Activated T-cell treated with anti-CD3 and anti-CD28 coated beads, Interleukin-2, amount 50 U/mL, for 1 hour (primary cell): ENCODE measurements around the gene KCNQ1.

ENCODE experiments used
- DNase-seq: peaks from one replicate; pipeline ENCODE4 v3.0.0-alpha.2; 2020

KCNQ1 gene

DNA sequence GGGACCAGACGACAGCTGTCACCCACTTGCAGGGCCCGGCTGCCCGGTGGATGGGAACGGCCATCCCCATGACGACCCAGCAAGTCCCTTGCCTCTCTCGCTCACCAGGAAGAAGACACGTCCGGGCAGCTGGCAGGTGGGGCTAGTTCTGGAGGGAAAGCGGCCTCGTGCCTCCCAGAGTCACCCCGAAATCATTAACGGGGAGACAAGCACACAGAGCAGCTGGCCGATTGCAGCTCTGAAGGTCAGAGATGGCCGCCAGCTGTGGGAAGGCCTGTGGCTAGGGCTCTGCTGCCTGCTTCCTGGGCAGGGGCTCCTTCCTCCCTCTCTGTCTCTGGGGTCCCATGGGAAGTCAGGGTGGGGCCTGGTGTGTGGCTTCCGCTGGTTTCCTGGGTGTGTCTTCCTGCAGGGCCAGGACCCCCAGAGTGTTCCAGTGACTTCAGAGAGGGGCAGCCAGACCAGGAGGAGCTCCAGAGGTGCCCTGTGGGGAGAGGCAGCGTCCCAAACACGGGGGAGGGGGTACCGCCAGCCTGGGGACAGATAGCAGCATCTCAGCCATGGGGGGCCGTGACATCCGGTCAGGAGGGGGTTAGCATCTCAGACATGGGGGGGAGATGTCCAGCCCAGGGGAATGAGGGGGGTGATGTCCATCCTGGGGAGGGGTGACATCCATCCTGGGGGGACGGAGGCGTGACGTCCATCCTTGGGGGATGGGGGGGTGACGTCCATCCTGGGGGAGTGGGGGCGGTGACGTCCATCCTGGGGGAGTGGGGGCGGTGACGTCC, 114.9 kb downstream of the KCNQ1 start:
- no peak for DNase-seq

DNA sequence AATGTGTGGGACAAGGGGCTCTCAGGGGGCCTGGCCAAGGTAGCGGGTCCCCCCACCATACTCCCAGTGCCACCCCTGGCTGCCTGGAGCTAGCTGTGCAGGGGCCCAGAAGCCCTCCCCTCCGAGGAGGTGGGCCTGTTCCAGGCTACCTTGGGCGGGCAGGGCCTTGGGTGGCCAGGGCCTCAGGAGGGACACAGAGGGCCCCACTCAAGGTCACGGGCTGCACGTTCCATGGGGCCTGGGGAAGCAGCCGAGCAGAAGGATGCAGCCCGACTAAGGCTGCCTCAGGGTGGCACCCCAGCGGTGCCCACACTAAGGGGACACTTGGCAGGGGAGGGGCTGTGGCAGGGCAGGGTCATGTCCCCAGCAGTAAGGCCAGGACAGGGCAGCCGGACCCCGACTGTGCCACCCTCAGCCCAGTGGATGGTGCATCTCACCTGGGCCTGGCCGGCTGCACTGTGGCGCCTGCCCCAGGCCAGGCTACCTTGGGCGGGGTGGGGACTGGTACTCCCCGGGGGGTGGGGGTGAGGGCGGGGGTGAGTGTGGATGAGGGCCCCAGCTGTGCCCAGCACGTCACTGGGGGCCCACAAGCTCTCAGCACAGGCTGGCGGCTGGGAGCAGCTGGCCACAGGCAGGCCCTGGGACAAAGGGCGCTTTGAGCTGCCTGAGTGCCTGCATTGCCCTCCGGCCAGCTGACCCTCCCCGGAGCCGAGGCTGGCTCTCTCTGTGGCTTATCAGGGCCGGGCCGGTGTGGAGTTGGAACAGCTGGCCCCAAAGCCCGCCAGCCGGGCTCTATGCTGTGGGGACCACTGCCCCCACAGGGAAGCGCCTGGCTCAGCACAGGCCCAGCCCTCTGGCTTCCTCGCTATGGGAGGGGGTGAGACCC, 117.1 kb downstream of the KCNQ1 start:
- no peak for DNase-seq

GRCh38 chr11:2562890-2563212, 118.0 kb downstream of the KCNQ1 start:
- DNase-seq = no peak

- no peak for DNase-seq
Observed at GRCh38 chr11:2563213-2564007, 118.6 kb downstream of the KCNQ1 start.

- DNase-seq = no peak
Observed at GRCh38 chr11:2564008-2564530, 119.3 kb downstream of the KCNQ1 start.

- no peak for DNase-seq
Observed at GRCh38 chr11:2564588-2565425, 120.0 kb downstream of the KCNQ1 start.

DNA sequence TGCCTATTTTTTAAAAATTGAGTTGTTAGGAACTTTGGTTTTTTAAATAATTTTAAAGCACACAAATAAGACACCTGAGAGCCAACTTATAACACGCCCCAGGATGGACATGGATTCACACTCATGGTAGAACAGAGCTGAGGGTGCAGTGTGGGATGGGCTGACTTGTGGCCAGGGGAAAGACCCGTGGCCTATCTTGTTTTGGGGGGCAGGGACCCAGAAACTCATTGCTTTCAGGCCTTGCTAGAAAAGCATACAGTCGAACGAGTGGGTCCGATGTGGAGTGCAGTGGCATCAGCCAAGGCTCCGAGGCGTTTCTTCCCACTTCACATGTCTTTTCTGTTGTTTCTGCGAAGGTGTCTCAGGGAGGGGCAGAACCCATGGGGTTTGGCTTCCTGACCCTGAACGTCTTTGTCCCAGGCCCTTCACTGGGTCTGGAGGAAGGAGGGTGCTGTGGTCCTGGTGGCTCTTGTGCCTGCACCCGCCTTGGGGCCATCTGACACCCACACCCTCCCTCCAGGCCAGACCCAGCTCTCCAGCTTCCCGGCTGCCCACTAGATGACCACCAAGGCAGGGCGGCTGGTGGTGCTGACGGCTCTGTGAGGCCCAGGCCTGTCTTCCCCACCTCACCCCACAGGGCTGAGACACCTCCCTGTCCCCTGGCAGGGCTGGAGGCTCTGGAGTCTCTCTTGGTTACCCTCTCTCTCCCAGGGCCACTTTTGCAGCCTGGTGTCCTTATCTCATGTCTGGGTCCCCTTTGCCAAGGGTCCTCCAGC, 120.8 kb downstream of the KCNQ1 start:
- no peak for DNase-seq

GRCh38 chr11:2566223-2567025, 121.6 kb downstream of the KCNQ1 start:
- DNase-seq = no peak

- DNase-seq = no peak
Observed at GRCh38 chr11:2567026-2567671, 122.3 kb downstream of the KCNQ1 start.

GRCh38 chr11:2569321-2569721, 124.5 kb downstream of the KCNQ1 start:
- no peak for DNase-seq

- no peak for DNase-seq
Observed at GRCh38 chr11:2569731-2570210, 125.0 kb downstream of the KCNQ1 start.

DNA sequence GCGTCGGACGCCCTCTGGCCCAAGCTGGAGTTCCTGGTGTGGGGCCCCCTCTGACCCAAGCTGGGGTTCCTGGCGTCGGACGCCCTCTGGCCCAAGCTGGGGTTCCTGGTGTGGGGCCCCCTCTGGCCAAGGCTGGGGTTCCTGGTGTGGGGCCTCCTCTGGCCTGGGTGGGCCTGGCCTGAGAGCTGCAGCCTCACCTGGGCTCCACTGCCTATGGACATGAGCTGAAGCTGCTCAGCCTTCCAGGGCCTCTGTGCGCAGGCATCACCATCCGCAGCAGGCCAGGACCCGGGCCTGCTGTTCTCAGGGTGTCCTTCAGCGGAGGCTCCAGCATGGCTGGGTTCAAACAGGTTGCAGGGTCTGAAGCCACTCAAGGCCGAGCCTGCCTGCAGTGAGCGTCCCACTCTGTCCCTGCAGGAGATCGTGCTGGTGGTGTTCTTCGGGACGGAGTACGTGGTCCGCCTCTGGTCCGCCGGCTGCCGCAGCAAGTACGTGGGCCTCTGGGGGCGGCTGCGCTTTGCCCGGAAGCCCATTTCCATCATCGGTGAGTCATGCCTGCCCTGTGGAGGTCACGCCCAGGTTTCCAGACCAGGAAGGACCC, 125.5 kb downstream of the KCNQ1 start:
- DNase-seq = no peak

DNA sequence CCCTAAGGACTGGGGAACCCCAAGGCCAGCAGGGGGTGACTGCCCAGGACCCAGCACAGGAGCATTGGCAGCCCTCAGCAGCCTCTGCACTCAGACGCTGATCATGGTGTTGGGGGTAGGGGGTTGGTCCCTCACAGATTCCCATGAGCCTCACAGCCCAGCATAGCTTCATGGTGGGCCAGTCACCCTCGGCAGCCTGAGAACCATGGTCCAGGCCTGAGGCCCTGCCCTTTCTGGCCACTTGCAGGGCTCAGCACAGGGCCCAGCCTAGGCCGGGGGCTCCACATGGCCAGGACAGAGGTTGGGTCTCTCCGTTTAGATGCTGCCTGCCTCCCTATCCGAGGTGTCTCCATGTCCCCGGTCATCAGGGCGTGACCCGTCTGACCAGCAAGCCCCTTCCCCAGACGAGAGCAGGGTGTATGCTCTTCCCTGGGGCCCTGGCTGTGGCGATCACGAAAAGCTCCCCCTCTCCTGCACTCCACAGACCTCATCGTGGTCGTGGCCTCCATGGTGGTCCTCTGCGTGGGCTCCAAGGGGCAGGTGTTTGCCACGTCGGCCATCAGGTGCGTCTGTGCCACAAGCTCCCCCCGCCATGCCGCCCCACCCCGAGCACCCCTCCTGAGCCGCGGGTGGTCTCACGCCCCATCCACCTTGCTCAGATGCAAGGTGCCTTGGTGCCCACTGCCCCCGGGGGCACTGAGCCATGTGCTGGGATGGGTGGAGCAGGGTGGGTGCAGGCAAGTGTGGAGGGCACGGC, 126.2 kb downstream of the KCNQ1 start:
- no peak for DNase-seq

- no peak for DNase-seq
Observed at GRCh38 chr11:2571598-2572281, 126.9 kb downstream of the KCNQ1 start.

GRCh38 chr11:2572491-2573239, 127.9 kb downstream of the KCNQ1 start:
- no peak for DNase-seq

- no peak for DNase-seq
Observed at GRCh38 chr11:2573240-2574042, 128.6 kb downstream of the KCNQ1 start.
